HPDE6-E6E7 (cell line): ENCODE results near the gene LRIG2.
"Not testable (repeated sequence)": the region's sequence is repeated elsewhere in the genome, so short reads cannot be mapped to it uniquely, and the experiment has no call there.

Source experiments
- DNase-seq: peaks from one replicate; pipeline ENCODE4 v3.0.0; 2011; ENCODE audit warnings: missing footprints; ENCODE audit errors: extremely low spot score

The LRIG2 gene

DNA sequence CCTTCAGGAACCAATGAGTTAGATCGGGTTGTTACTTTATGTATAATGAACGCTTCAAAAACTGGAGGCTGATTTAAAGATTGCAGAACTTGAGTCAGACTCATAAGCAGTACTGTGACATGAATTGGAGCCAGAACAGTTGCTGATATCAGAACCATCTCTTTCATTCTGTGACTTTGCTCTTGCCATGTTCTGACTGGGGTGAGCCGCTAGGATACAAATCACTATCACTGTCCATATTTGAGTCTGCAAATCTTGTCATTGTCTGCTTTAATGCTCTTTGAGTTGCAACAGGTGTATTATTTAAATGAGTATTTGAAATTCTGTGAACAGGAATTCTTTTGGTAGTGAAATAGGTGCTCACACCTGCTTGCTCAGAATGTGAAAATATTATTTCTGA is 52.5 kb downstream of the LRIG2 start:
- no peak for DNase-seq

DNA sequence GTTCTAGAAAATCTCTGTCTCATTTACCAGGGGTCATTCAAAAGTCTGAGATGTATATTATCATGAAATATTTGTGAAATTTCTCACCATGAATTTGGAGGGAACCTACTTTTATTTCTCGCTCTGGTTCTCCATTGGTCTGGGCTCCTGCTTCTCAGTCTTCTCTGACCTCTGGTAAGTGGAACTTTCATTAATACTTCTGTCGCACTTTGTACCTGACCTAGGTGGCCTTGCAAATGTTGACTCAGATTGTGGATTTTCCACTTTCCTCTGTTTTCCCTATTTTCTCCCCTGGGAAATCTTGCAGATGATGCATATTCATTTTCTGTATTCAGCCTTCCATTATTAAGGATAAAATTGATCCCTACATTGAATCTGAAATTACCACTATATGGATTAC is 53.2 kb downstream of the LRIG2 start:
- DNase-seq = no peak

DNA sequence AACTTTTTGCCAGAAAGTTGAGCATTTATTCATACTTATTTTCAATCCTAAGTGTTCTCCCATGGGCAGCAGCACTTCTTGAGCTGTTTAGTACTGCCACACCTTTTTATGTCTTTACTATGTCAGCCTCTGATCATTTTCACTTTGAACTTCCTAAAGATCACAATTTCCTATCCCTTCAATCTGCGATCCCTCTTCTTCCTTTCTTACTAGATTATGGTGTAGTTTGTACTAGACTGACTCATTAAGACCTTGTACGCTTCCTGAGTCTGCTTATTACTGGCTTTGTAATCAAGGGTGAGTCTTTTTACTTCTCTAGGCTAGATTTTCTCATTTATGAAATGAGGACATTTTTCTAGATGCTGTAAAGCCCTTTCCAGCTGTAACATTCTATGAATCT is 55.1 kb downstream of the LRIG2 start:
- DNase-seq = no peak

DNA sequence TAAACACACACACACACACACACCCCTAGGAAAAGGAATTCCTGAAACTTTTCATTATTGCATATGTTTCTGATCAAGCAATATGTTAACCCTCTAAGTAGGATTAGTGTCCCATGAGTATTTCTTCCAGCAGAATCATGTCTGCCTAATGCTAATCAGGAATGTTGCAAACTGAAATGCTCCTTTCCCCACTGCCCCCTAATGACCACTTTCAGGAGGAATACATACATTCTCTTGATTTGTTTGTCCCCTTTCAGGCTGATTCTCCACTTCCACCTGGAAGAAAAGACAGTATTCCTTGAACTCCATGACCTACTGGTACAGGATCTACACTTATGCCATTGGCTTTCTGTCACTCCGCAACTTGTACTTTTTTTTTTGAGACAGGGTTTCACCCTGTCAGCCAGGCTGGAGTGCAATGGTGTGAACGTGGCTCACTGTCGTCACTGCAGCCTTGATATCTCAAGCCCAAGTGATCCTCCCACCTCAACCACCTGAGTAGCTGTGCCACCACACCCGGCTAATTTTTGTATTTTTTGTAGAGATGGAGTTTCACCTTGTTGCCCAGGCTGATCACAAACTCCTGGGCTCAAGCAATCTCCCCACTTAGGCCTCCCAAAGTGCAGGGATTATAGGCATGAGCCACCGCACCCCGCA is 56.7 kb downstream of the LRIG2 start:
- DNase-seq = no peak

DNA sequence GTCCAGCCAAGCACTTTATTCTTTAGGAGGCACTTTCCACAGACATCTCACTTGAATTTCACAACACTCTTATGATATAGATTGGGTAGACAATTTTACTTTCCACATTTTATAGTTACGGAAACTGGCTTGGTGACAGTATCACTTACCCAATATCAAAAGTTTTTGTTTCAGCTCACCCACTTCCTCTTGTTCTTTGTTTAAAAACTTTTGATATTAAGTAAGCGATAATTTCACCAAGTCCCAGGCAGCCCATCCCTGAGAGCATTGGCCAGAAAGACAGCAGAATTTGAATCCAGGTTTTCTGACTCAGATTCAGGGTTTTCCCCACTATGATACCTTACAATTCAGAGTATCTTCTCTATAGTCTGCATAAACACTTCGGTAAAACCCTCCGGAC is 60.0 kb downstream of the LRIG2 start:
- no peak for DNase-seq

DNA sequence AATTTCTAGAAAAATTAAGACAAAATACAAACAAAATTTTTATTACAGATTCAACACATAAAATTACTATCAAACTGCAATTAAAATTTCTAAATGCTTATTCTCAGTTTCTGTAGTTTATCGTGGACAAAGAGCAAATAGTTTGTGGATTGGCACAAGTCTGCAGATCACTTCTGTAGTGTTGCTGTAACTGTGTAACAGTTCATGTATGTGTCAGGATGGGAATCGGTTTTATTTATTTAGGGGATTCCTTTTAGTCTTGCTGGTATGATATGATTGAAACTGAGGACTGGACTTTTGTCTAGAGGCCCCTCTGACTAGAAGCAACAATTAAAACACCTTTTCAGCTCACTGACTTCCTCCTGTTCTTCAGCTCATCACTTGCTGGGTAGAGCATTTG is 60.8 kb downstream of the LRIG2 start:
- no peak for DNase-seq

DNA sequence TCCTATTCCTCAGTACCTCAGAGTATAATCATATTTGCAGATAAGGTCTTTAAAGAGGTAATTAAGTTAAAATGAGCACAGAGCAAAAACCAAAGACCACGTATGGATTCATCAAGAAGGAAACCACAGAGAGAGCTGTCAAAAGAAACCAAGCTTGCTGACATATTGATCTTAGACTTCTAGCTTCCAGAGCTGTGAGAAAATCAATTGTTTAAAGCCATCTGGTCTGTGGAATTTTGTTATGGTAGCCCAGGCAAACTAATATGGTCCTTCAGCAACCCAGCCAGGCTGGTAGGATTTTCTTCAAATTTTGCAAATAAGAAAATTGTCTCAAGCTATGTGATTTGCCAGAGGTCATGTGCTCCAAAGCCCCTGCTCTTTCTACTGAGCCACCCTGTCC is 62.5 kb downstream of the LRIG2 start:
- DNase-seq = no peak

DNA sequence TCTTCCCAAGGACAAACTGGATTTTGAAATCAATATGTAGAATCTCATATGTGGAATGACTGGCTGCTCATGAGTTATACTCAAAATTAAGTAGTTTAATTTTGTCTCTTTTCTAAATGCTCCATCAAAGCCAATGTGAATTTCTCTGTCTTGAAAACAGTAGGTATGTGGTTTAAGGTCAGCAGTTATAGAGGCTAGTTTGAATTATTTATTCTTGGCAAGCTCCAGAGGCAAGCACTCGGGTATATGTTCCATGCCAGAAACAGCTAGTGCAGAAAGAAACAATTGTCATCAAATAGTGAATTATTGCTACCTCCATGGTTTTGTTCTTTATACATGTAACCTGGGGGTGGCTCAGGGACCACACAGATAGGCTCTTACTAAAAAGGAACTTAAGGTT is 63.5 kb downstream of the LRIG2 start:
- DNase-seq = no peak

DNA sequence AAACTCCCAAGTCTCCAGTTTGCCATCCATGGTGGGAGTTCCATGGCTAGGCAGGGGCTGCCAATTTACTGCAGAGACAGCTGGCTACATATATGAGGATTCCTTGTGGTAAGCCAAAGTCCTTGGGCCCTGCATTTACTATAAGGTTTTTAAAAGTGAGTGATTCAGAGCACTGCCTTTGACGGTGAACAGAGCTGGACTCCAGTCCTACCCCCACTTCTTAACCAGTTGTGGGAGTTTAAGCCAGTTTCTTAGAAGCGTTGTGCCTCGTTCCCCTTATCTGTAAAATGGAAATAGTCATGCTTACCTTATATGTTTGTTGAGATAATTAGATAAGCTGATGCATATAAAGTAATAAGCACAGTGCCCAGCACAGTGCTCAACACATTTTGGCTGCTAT is 64.6 kb downstream of the LRIG2 start:
- DNase-seq = no peak

DNA sequence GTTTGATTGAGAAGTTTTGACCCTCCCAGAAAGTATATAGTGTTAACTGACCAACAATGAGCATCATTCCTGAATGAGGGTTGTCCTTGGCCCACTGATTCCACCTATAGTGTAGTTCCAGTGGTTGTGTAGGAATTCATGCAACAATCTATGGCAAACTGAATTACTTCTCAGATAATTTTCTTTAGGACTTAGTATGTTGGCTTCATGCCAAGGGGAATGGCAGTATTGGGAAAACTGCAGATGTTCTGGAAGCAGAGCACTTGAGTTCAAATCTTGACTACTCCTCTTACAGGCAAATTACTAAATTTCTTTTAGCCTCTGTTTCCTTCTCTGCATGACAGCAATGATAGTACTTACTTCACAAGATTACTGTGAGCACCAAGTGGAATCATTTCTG is 65.8 kb downstream of the LRIG2 start:
- DNase-seq = no peak

DNA sequence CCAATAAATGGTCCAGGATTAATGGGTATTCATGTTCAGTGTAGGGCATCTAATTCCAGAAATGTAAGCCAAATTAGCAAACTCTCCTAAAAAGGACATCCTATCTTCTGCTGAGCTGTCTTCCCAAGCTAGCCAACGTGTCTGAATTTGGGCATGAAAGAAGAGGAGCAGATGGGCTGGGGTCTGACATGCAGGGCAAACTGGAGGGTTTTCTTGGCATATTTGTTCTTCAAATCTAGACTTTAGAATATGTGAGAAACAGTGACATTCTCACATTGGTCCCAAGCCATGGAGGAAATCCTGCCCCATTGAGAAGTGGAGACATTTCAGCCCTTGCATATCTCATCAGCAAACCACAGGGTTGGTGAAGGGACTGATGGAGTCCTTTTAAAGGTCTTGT is 67.2 kb downstream of the LRIG2 start:
- DNase-seq = no peak

DNA sequence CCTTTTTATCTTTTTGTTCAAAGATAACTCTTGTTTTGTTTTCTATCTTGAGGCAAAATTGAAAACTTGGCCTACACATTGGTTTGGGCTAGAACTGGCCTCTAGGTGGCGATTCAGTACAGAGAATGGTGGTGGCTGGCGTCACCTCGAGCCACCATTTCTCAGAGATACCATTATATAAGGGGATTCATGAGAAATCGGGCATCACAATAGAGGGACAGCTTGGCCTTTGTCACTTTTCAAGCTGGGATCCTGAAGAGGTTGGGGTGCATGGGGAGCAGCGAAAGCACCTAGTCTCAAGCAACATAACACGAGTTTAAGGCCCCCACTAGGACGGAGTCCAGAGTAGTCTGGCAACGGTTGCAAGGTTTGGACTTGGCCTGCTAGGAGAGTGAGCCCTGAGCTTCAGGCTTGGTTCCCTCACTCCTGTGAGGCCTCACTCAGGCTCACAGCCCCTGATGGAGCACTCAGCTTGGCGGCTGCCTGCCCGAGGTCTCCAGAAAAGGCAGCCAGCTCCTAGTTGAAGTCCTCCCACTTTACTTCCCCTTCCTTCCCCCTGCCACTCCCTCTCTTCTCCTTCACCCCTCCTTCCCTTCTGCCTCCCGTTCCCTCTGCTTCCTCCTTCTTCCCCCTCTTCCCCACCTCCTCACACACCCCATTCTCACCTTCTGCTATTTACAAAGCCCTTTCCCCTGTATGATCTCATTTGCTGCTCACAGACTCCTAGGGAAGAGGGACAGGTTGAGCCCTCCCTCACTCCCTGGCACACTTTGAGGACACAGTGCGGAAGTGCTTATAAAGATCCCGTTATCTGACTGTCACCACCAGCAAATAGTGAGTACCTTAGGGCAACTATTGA is 67.8 kb downstream of the LRIG2 start:
- DNase-seq = peak; percentile 58

DNA sequence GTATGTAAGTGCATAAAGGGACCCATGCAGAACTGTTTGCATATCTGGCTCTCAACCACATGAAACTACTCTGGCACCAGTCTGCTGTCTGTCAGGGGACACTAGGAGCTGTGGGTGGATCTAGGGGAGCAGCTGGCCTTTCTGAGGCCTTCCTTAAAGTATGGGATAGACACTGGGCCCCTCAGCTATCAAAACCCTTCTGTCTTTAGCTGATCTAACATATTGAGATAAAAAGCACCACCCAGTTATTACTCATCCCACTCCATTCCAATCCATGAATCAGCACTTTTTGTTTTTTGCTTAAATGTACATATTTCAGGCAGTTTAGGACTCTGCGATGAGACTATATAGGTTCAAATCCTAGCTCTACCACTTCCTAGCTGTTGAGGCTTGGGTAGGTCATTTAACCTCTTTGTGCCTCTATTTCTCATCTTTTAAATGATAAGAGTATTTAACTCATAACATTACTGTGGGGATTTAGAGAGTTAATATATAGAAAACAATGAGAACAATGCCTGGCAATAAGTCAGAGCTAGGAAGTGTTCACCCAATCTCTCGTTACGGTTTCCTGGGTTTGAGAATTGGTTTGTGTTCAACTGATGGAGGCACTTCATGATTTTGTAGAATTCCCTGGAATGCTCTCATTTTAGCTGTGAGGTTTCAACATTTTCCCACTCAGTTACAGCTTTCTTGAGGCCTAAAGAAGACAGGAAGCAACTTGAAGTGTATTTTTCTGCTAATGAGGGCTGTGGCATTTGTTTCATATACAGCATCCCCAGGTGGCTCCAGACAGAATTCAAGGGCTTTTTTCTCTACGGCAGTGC is 68.9 kb downstream of the LRIG2 start:
- DNase-seq = peak; percentile 28

DNA sequence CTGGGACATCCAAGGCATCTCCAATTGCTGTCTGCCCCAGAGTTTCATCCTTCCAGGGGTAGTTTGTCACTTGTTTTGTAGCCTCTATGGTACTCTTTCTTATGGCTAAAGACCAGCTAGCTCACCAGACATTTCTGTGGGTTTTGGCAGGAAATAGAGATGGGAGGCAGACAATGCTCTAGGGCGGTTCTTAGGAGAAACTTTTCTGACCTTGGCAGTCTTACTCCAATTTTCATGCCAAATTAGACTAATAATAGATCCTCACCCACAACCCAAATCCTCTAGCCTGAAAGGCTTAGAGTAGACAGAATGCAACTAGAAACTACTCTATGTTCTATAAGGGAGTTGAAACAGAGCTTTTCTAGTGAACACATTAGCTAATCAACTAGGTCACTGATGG is 69.8 kb downstream of the LRIG2 start:
- DNase-seq = no peak

DNA sequence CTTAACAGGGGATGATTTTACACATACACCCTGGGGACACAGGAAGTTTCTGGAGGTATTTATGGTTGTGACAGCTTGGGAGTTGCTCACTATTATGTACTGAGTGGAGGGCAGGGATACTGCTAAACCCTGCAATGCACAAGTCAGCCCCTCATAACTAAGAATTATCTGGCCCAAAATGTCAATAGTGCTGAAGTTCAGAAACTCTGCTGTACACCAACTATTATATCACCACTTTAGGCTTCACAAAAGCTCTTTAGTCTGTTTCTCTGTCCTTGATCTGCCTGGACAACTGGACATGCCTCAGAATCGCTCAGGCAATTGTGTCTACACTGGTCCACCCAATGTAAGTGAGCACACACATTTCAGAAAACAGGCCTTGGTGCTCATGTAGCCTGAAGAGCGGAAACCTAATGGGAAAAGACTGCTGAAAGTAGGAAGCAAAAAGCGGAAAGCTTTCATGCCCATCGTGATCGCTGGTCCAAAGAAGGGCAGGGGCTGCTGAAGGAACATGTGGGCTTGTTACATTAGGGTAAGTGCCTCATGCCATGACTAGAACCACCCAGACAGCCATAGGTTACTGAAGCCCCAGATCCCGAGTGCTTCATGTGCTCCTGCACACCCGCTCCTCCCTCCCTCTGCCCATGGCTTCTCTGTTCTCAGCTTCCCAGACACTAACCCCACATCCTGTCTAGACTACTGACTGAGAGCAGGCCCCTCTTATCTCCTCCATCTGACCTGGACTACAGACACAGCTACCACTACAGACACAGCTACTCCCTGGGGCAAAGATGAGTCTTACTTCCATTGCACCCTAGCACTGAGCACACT is 73.5 kb downstream of the LRIG2 start:
- DNase-seq = no peak

DNA sequence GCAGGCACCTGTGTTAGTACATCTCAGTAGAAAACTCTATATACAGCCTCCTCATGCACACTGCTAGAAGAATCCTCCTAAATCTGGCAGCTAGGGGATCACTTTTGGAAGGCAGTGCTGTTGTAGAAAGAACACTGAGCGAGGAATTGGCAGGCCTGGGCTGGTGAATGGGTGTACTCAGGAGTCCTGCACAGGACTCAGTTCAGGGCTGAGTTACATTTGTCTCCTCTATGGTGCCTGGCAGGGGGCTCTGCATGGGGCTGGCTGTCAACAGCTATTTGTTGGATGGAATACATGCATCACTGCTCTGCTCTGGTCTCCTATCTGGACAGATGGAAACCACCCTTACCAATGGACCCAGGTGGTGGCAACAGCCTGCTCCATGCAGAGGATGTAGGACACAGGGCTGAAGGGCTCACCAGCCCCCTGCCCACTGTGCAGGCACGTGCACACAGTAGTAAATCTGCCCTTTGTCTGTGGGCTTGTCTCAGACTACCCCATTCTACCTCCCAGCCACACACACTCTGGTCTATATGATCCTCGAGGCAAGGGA is 74.2 kb downstream of the LRIG2 start:
- DNase-seq = no peak

DNA sequence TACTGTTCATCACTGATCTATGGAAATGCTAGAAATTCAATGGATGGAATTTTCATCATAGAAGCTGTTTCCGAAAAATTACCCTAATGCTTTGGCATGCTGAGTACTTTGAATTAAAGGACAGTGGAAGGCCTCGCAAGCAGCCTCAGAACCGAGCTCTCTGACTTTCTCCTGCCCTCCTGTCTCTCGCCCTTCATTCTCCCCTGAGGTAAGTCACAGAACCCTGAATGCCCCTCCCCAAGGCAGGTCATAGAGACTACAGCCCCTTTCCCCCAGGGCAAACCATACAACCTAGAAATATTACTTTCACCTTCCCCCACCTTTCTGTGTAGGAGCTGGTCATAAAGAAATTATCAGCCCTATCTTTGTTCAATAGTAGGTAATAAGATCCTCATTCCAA is 74.8 kb downstream of the LRIG2 start:
- no peak for DNase-seq

DNA sequence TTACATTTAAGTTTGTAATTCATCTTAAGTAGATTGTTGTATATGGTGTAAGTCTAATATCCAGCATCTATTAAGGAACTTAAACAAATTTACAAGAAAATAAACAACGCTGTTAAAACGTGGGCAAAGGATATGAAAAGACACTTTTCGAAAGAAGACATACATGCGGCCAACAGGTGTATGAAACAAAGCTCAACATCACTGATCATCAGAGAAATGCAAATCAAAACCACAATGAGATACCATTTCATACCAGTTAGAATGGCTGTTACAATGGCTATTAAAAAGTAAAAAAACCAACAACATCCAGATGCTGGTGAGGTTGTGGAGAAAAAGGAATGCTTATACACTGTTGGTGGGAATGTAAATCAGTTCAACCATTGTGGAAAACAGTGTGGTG is 77.5 kb downstream of the LRIG2 start:
- not testable (repeated sequence) for DNase-seq

DNA sequence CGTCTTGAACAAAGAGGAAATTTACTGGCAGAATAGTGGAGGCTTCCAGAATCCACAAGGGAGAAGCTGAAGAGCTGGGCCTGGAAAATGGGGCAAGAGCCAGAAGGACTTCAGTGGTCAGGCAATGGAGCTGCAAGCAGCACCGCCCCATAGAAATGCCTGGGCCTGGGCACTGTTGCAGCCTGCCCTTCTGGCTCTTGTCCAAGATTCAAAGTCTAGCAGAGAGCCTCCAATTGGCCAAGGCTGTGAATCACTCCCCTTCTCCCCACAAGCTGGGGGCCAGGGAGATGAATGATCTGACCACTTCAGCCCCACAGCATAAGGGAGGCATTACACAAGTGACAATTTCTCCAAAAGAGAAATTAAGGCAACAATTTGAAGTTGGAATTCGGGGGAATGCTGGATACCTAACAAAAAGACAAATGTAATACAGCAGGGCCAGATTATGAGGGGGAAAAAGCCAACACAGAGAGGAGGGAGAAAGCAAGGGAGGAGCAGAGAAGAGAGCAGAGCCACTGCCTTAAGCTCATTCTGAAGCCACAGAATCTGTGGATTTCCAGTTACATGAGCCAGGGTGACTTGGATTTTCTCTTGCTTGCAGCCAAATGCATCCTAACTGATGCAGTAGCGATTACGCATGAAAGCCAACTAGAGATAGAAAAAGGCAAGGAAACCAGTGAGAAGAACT is 80.3 kb downstream of the LRIG2 start:
- no peak for DNase-seq

DNA sequence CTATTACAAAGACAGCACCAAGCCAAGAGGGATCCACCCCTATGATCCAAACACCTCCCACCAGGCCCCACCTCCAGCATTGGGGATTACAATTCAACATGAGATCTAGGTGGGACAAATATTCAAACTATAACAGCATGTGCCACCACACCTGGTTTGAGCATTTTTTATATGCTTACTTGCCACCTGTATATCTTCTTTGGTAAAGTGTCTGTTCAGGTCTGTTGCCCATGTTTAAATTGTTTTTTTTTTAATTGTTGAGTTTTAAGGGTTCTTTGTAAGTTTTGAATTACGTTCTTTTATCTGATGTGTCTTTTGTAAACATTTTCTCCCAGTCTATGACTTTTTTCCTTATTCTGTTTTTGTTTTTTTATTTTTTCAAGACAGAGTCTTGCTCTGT is 83.4 kb downstream of the LRIG2 start:
- no peak for DNase-seq

DNA sequence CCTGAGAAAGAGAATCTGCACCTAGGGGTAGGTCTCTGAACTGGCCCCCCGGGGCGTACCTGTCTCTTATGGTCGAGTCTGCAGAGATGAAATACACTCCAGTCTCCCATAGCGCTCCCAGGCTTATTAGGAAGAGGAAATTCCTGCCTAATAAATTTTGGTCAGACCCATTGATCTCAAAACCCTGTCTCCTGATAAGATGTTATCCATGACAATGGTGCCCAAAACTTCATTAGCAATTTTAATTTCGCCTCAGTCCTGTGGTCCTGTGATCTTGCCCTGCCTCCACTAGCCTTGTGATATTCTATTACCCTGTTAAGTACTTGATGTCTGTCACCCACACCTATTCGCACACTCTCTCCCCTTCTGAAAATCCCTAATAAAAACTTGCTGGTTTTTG is 85.7 kb downstream of the LRIG2 start:
- not testable (repeated sequence) for DNase-seq
